Activated CD8-positive, alpha-beta T cell treated with anti-CD3 and anti-CD28 coated beads, Interleukin-2, amount 10 ng/mL, durations not matched to agents 7 days and 5 days (primary cell): Measurements from ENCODE around the gene ANGEL1. TPM values are rescaled to one million over a fixed set of nuclear protein-coding genes. Genes with fewer than 3 reads are reported as not detected.

ENCODE experiments used
- ATAC-seq: fragments of 150-1000 bp; cut with Tn5 transposase; one replicate; pipeline ENCODE4 v1.10.0; 2021; ENCODE audit warnings: moderate library complexity
- CTCF ChIA-PET: fragments of 350-600 bp; sonication (Branson Sonifier 250); formaldehyde crosslinking; loops from one replicate; lab custom pipeline; 2021; ENCODE audit warnings: antibody characterized with exemption; lab: Charles Lee
- POLR2A ChIA-PET: fragments of 350-600 bp; sonication (Branson Sonifier 250); formaldehyde crosslinking; loops from one replicate; lab custom pipeline; 2021; ENCODE audit warnings: antibody characterized with exemption; lab: Charles Lee
- DNase-seq: peaks from one replicate; pipeline ENCODE4 v3.0.0-alpha.2; 2020
- H3K27ac Mint-ChIP-seq: one replicate; pipeline ENCODE4 v1.8.0; 2021; ENCODE audit warnings: mild to moderate bottlenecking, mixed read lengths
- H3K27me3 Mint-ChIP-seq: one replicate; pipeline ENCODE4 v1.8.0; 2021; ENCODE audit warnings: low read depth, mixed read lengths
- H3K36me3 Mint-ChIP-seq: one replicate; pipeline ENCODE4 v1.8.0; 2021; ENCODE audit warnings: low read depth, mixed read lengths
- H3K4me1 Mint-ChIP-seq: one replicate; pipeline ENCODE4 v1.8.0; 2021; ENCODE audit warnings: low read depth, mixed read lengths
- H3K4me3 Mint-ChIP-seq: one replicate; pipeline ENCODE4 v1.8.0; 2021; ENCODE audit warnings: mild to moderate bottlenecking, mixed read lengths
- H3K9me3 Mint-ChIP-seq: one replicate; pipeline ENCODE4 v1.8.0; 2022; ENCODE audit warnings: mixed read lengths; ENCODE audit not compliant: insufficient read depth
- total RNA-seq, 2 experiments: library from RNA; stranded (reverse); gene quantifications; one replicate each; pipeline ENCODE4 v1.2.3, GENCODE V29; 2021

ANGEL1 gene
- total RNA-seq, 2 experiments from 2014 or later, result 11.5 to 13.7 TPM

DNA sequence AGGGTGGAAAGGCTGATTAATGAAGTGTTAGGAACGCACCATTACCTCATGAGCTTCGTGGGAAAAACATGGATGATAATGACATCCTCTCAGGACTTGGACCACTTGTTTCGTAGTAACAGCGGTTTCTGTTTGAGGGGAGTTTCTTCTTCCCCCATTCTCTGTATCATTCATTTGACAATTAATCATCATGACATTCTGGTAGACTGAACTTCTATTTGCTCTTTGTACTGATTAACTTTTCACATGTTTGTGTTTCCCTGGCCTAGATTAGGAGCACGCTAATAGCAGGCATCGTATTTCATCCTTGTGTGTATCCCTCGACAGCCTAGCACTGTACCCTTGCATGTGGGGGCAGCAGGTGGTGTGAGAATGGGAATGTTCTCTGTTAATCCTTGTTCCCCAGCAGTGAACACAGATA, 21.6 kb upstream of the ANGEL1 start:
- Mint-ChIP-seq H3K4me1 (no peaks in the 10 kb centered on the region), H3K36me3 (no peaks in the 10 kb centered on the region), H3K27me3 (peaks cover 24% of the 10 kb centered on the region), H3K27ac (no peak overlapping the region), H3K9me3 (no peaks in the 10 kb centered on the region), H3K4me3 (no peak overlapping the region)
- DNase-seq, result no peak
- POLR2A ChIA-PET, result no interaction called here
- ATAC-seq, result no peak
- CTCF ChIA-PET, result interaction anchor here (2.0 kb wide), 1 partner anchor 49 kb away, joined by 4 read pairs; no protein-coding TSS in a partner anchor

DNA sequence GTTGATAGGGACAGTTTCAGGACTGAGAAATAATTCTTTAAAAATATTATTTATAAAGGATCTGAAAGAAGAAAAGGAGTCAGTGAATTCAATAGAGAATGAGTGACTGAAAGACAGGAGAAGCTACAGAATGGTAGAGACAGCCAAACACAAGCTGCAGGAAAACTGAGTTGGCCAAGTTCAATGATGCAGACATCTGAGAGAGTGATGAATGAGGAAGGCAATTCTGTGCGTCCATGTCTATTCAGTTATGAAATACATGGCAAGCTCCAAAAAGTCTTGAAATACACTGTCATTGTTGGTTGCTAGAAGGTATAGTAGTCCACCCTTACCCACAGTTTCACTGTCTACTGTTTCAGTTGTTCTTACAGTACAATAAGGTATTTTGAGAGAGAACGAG, 20.3 kb upstream of the ANGEL1 start:
- DNase-seq, result no peak
- Mint-ChIP-seq H3K4me1 (no peaks in the 10 kb centered on the region), H3K27me3 (peaks cover 14% of the 10 kb centered on the region), H3K4me3 (no peak overlapping the region), H3K27ac (no peak overlapping the region), H3K36me3 (no peaks in the 10 kb centered on the region), H3K9me3 (no peaks in the 10 kb centered on the region)
- ChIA-PET CTCF (interaction anchor here (1.4 kb wide), 1 partner anchor 123 kb away, joined by 3 read pairs; no protein-coding TSS in a partner anchor), POLR2A (no interaction called here)
- no peak for ATAC-seq

DNA sequence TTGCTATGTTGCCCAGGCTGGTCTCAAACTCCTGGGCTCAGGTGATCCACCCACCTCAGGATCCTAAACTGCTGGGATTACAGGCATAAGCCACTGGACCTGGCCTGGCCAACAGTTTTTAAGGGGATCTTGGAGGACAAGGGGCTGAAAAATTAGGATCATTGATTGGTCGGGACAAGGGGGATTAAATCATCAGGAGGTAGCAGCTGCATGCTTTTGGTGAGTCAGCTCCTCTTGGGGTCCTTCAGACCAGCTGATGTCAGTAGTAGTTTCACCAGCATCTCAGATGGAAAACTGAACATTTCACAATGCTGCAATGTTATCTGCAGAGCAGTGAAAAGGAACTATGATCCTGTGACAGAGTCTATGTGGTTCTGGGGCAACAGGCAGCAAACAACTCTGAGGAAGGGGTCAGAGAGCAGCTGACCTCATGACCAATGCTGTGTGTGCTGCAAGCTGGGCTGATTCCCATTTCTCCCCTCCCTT, 19.9 kb upstream of the ANGEL1 start:
- POLR2A ChIA-PET, result no interaction called here
- Mint-ChIP-seq H3K27ac (no peak overlapping the region), H3K36me3 (no peaks in the 10 kb centered on the region), H3K27me3 (peaks cover 11% of the 10 kb centered on the region), H3K4me1 (no peaks in the 10 kb centered on the region), H3K9me3 (no peaks in the 10 kb centered on the region), H3K4me3 (no peak overlapping the region)
- DNase-seq, result no peak
- CTCF ChIA-PET, result interaction anchor here (0.9 to 1.6 kb wide), 4 partner anchors 14 to 263 kb away, joined by 3 to 7 read pairs (median 3); no protein-coding TSS in a partner anchor
- no peak for ATAC-seq

DNA sequence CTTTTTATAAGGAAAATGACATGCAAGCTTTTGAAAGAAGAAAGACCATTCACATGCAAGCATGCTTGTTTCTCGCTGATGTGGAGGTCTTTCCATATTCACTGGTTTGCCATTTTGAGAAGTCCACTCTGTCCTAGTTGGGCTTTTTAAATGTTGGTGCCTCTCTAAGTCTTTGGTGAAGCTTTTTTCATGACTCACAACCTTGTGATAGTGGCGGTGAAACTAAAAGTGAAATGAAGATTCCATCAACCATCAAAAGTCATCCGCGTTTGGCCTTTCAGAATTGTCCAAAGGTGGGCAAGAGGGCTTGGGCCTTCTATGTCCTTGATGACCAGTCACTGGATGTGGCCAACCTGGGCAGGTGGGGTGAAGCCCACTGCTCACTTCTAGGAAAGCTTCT, 17.9 kb upstream of the ANGEL1 start:
- H3K9me3 Mint-ChIP-seq, result no peaks in the 10 kb centered on the region
- H3K27me3 Mint-ChIP-seq, result peaks cover 9% of the 10 kb centered on the region
- no peak overlapping the region for H3K27ac Mint-ChIP-seq
- CTCF ChIA-PET, result no interaction called here
- DNase-seq (no peak), ATAC-seq (no peak)
- H3K36me3 Mint-ChIP-seq, result no peaks in the 10 kb centered on the region
- H3K4me3 Mint-ChIP-seq, result no peak overlapping the region
- H3K4me1 Mint-ChIP-seq, result no peaks in the 10 kb centered on the region
- POLR2A ChIA-PET, result no interaction called here

DNA sequence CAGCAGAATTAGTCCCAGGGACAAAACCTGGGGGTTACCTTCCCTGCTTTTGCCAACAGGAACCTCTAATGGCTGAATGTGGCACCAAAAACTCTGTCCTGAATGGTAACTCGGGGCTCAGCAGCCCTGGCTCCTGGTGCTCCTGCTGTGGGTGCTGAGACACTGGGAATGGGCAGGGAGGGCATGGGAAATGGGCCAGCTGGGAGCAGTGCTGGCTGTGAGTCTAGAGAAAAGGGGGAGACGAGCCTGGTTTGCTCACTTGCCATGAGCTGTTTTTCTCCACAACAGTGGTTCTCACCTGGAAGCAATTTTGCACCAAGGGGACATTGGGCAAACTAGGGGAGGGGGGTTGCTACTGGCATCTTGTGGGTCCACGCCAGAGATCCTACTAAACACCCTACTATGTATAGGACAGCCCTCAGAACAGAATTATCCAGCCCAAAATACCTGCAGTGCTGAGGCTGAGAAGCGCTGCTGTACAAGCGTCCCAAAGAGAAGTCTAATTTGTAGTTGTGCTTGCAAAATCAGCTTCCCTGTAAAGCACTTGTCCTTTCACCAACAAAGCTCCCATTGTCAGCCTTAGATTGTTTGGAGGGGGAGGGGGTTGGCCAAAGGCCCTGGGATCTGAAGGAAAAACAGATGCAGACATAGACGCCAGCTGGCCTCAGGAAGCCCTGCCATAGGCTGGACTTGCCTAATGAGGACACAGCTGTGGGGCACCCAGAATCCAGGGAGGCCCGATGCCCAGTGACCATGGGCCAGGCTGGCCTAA, 17.2 kb upstream of the ANGEL1 start:
- Mint-ChIP-seq H3K27me3 (peaks cover 11% of the 10 kb centered on the region), H3K27ac (no peak overlapping the region), H3K4me3 (no peak overlapping the region), H3K9me3 (no peaks in the 10 kb centered on the region), H3K36me3 (no peaks in the 10 kb centered on the region), H3K4me1 (no peaks in the 10 kb centered on the region)
- ATAC-seq (no peak), DNase-seq (no peak)
- ChIA-PET CTCF (interaction anchor here (1.6 kb wide), 1 partner anchor 83 kb away, joined by 3 read pairs; no protein-coding TSS in a partner anchor), POLR2A (no interaction called here)

DNA sequence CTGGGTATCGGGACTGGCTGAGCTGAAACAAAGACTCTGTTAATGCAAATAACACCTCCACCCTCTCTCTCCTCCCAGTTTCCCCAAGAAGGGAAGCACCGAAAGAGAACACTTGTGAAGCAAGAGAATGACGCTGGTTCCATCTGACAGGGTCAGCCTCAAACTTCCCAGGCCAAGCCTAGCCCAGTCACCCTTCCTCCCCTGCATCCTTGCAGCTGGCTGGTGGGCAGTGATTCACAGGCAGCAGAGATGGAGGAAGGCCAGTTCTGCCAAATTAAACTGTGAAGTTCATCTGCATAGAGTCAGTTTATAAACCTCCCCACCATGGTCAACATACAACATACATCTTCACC, 16.3 kb upstream of the ANGEL1 start:
- Mint-ChIP-seq H3K9me3 (no peaks in the 10 kb centered on the region), H3K27me3 (peaks cover 9% of the 10 kb centered on the region), H3K27ac (no peak overlapping the region), H3K36me3 (no peaks in the 10 kb centered on the region), H3K4me3 (no peak overlapping the region), H3K4me1 (no peaks in the 10 kb centered on the region)
- no peak for DNase-seq
- no peak for ATAC-seq
- ChIA-PET CTCF (interaction anchor here (1.6 kb wide), 1 partner anchor 84 kb away, joined by 3 read pairs; no protein-coding TSS in a partner anchor), POLR2A (no interaction called here)

DNA sequence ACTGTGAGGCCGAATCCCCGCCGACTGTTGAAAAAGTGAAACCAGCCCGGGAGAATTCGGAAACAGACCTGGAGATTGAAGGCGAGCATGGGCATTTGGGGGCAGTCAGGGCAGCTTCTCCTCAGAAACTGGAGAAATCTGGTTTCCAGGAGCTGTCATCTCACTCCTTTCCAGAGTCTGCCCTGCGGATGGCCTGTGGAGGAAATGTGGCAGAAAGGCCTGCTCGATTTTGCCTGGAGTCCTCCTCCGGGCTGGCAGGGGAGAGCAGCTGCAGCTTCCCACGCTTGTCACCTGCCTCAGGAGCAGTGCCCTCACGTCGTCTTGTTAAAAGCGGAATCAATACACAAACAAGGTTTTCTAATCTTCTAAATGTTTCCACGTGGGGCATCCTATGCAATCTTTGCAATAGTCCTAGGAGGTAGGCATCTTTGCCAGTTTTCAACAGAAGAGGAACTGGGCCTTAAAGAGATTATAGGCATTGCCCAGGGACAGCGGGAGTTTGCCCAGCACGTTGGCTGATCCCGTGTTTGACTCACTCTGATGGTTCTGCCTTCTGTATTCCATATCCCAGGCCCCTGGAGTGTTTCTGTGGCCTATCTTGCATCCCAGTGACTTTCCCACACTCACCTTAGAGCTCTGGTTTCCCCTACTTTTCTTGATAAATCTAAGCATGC, 15.8 kb upstream of the ANGEL1 start:
- Mint-ChIP-seq H3K36me3 (no peaks in the 10 kb centered on the region), H3K4me1 (no peaks in the 10 kb centered on the region), H3K27ac (no peak overlapping the region), H3K4me3 (no peak overlapping the region), H3K27me3 (peaks cover 9% of the 10 kb centered on the region), H3K9me3 (no peaks in the 10 kb centered on the region)
- ATAC-seq, result no peak
- DNase-seq, result no peak
- ChIA-PET CTCF (interaction anchor here (1.6 kb wide), 1 partner anchor 85 kb away, joined by 3 read pairs; no protein-coding TSS in a partner anchor), POLR2A (no interaction called here)

DNA sequence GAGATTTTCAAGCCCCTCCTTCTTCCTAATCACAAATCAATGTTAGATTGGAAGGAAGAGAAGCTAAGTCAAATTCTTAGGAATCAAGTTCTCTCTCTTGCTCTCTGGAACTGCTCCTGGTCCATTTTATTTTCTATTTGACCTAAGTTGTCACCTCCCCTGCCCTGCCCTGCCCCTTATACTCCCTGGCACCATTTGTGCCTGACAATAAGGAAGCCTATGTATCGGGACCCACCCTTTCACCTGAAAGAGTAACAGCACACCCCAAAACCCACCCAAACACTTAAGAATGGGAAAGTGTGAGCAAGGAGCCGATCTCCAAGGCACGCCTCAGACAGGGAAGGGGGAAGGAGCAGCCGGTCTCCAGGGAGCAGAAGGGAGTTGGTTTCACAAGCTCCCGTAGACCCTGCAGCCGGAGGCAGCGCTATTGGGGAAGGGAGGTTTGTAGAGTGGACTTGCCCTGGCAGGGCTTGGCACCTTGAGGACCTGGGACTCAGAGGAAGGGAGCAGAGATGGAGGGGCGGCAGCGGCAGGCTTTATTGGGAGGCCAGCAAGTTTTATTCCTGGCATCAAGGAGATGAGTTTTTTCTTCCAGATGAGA, 15.1 kb upstream of the ANGEL1 start:
- Mint-ChIP-seq H3K27me3 (peaks cover 7% of the 10 kb centered on the region), H3K4me1 (no peaks in the 10 kb centered on the region), H3K4me3 (no peak overlapping the region), H3K36me3 (no peaks in the 10 kb centered on the region), H3K9me3 (no peaks in the 10 kb centered on the region), H3K27ac (no peak overlapping the region)
- POLR2A ChIA-PET, result no interaction called here
- no peak for DNase-seq
- no peak for ATAC-seq
- CTCF ChIA-PET, result no interaction called here

DNA sequence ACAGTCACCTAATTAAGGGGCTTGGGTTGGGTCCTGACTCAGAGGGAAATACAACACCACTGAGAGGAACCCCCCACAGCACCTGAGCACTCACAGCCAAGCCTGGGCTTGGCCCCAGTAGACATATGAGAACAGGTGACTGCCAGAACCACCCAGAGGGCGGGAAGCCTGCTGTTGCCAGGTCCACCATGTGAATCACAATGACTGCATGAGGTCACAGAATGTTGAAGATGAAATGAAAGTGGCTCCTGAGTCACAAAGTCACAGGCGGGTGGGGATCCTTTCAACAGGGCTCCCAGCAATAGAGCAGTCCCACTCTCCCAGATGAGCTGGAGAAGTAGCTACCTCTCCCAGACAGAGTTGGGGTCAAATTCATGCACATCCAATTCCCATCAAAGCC, 13.4 kb upstream of the ANGEL1 start, which contains the start of gene LRRC74A:
Gene LRRC74A (plus strand): TSS at position 287 of the 400 bp plus-strand sequence. CDS start 290 bp downstream, outside the sequence.
- ChIA-PET CTCF (no interaction called here), POLR2A (no interaction called here)
- no peaks in the 10 kb centered on the region for H3K9me3 Mint-ChIP-seq
- no peak within 1 kb of the TSS for H3K27ac Mint-ChIP-seq
- no peak within 1 kb of the TSS for H3K4me3 Mint-ChIP-seq
- H3K36me3 Mint-ChIP-seq, result no peaks in the 10 kb centered on the region
- H3K4me1 Mint-ChIP-seq, result no peaks in the 10 kb centered on the region
- H3K27me3 Mint-ChIP-seq, result peaks cover 5% of the 10 kb centered on the region
- no peak for ATAC-seq
- DNase-seq, result no peak

DNA sequence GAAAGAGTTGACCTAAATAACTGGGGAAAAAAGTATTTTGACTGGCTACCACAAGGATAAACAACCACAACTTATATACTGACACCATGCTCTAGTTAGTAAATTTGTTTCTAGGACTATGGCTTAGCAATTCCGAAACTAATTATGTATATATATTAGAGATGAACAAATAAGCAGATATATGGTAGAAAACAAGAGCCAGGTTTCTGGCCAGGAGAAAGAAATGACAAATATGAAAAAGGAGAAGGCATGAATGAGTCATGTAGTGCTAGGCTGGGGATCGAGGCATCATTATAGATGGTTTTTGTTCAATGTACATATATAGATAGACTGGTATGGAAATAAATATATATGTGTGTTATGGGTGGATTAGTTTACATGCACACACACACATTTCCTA, 8.0 kb upstream of the ANGEL1 start:
- H3K27ac Mint-ChIP-seq, result no peak overlapping the region
- no peaks in the 10 kb centered on the region for H3K36me3 Mint-ChIP-seq
- H3K4me1 Mint-ChIP-seq, result no peaks in the 10 kb centered on the region
- ATAC-seq, result no peak
- ChIA-PET CTCF (interaction anchor here (1.2 kb wide), 1 partner anchor 35 kb away, joined by 3 read pairs; no protein-coding TSS in a partner anchor), POLR2A (no interaction called here)
- H3K9me3 Mint-ChIP-seq, result no peaks in the 10 kb centered on the region
- H3K27me3 Mint-ChIP-seq, result peaks cover 12% of the 10 kb centered on the region
- no peak overlapping the region for H3K4me3 Mint-ChIP-seq
- DNase-seq, result no peak

DNA sequence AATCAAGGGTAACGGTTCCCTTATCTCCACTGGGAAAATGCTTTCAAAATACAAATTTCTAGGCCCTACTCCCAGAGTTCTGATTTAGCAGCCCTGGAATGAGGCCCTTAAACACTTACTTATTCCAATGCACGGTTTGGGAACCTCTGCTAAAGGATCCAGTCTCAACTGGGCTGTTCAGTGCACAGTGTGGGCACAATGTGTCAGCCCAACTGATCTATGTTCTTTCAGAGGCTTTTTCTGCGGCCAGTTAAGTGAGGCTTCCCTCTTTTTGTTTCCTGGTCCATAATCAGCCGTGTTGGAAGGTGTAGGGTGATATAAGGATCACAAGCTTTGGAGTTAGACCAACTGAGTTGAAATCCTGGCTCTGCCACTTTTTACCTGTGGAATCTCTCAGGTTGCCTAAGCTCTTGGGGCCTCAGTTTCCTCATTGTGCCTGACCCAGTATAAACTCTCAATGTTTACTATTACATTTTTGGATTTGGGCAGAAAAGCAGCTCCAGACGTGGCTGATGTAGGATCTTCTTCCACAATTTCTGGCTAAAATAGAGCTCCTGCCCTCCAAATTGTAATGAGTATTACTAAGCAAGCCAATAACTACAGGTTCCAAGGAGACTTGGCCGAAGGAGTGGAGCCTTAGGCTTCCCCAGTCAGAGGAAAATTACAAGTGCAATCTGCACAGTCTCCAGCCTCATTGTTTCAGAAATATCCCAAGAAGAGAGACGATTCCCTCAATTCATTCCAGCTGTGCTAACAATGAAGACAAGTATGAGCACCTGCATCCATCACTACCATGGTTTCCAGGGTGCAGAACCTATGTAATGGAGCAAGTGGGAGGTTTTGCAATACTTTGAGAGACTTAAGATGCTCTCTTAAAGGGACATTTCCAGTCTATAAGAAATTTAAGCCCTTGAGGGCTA, 2.3 kb upstream of the ANGEL1 start:
- H3K27me3 Mint-ChIP-seq, result peaks cover 3% of the 10 kb centered on the region
- H3K27ac Mint-ChIP-seq, result no peak overlapping the region
- H3K9me3 Mint-ChIP-seq, result no peaks in the 10 kb centered on the region
- DNase-seq, result no peak
- H3K4me3 Mint-ChIP-seq, result no peak overlapping the region
- ChIA-PET CTCF (no interaction called here), POLR2A (no interaction called here)
- ATAC-seq, result no peak
- H3K36me3 Mint-ChIP-seq, result no peaks in the 10 kb centered on the region
- peaks cover 21% of the 10 kb centered on the region for H3K4me1 Mint-ChIP-seq
